ENCODE data around the gene HSDL2. TPM values are rescaled to one million over a fixed set of nuclear protein-coding genes. Genes with fewer than 3 reads are reported as not detected.
"Not testable (repeated sequence)": the region's sequence is repeated elsewhere in the genome, so short reads cannot be mapped to it uniquely, and the experiment has no call there.

Gene HSDL2
- total RNA-seq, 2 experiments from 2014 or later = 24.7 to 30.9 TPM

DNA sequence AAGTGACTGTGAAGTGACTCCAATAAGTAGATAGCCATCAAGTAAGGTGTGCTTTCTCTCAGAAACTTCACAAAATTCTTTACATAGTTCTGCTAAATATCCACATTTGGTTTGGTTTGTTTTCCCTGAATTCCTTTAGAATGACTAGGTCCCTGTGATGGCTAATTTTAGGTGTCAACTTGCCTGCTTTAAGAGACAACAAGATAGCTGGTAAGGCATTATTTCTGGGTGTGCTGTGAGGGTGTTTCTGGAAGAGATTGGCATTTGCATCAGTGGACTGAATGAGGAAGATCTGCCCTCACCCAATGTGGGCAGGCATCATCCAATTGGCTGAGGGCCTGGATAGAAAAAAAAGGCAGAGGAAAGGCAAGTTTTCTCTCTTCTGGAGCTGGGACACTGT lies 38.2 kb upstream of the HSDL2 start:
- Mint-ChIP-seq H3K9me3 (ENCODE audit: low read depth) (no peaks in the 10 kb centered on the region), H3K27ac (no peak overlapping the region), H3K4me3 (no peak overlapping the region), H3K4me1 (peaks cover 2% of the 10 kb centered on the region), H3K27me3 (no peaks in the 10 kb centered on the region), H3K36me3 (ENCODE audit: low read depth) (no peaks in the 10 kb centered on the region)
- intact Hi-C loops (cut with DNase I, micrococcal nuclease) = no loop called here
- no peak for ATAC-seq
- no peak for DNase-seq
- ChIA-PET POLR2A (no interaction called here), CTCF (interaction anchor here (0.7 kb wide), 1 partner anchor 255 kb away, joined by 3 read pairs; no protein-coding TSS in a partner anchor)

DNA sequence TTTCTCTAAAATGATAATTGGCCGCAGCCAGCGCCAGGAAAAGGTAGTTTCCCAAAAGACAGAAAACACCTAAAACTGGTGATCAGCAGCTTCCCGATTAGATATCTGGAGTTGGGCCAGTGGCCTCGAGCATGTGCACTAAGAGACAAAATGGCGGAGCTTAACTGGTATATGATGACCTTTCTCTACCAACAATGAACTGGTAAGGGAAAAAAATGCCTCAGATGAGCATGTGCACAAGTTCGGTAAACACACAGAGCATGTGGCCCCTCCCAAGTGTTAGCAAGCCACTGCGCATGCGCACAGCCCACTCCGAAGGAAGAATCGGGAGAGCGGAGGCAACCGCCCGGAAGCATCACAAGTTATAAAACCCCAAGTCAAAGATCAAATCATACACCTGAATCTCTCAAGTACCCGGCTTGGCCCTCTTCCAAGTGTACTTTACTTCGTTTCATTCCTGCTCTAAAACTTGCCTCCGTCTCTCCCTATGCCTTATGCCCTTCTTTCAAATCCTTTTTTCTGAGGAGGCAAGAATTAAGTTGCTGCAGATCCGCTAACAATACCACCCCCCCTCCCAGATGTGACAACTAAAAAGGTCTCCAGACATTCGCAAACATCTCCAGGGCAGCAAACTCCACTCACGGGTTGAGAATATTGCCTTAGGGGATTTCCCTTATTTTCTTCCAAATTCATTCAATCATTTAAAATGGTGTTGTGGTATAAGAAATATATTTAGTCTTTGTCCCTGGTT lies 31.5 kb upstream of the HSDL2 start:
- DNase-seq (peak; percentile 90), ATAC-seq (peak; percentile 82)
- POLR2A ChIA-PET = no interaction called here
- H3K4me1 Mint-ChIP-seq = peaks cover 16% of the 10 kb centered on the region
- intact Hi-C loops (cut with DNase I, micrococcal nuclease) = no loop called here
- CTCF ChIA-PET = interaction anchor here (0.5 to 0.9 kb wide), 2 partner anchors 13 to 251 kb away, joined by 3 read pairs; no protein-coding TSS in a partner anchor
- no peaks in the 10 kb centered on the region for H3K36me3 Mint-ChIP-seq (ENCODE audit: low read depth)
- peaks cover 2% of the 10 kb centered on the region for H3K27me3 Mint-ChIP-seq
- peak overlapping the region; percentile 87 for H3K27ac Mint-ChIP-seq
- H3K4me3 Mint-ChIP-seq = peak overlapping the region; percentile 62
- H3K9me3 Mint-ChIP-seq (ENCODE audit: low read depth) = peaks cover 2% of the 10 kb centered on the region

DNA sequence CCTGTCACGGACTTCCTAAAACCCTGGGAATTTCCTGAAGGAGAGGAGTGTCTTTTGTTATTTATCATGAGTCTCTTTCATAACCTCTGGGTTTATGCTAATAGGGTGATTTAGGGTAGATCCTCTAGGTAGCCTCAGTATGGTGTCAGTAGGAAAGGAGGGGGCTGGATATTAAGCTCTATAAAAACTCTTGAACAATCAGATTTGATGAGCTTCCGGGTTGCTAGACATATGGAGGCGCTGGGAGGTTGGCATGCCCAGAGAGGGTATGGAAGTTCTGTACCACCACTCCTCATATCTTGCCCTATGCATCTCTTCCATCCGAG lies 30.9 kb upstream of the HSDL2 start:
- CTCF ChIA-PET = no interaction called here
- H3K27ac Mint-ChIP-seq = no peak overlapping the region
- peaks cover 2% of the 10 kb centered on the region for H3K27me3 Mint-ChIP-seq
- peak overlapping the region; percentile 62 for H3K4me3 Mint-ChIP-seq
- intact Hi-C loops (cut with DNase I, micrococcal nuclease) = no loop called here
- peaks cover 2% of the 10 kb centered on the region for H3K9me3 Mint-ChIP-seq (ENCODE audit: low read depth)
- no peaks in the 10 kb centered on the region for H3K36me3 Mint-ChIP-seq (ENCODE audit: low read depth)
- peaks cover 17% of the 10 kb centered on the region for H3K4me1 Mint-ChIP-seq
- ATAC-seq = peak; percentile 46
- no peak for DNase-seq
- POLR2A ChIA-PET = no interaction called here

DNA sequence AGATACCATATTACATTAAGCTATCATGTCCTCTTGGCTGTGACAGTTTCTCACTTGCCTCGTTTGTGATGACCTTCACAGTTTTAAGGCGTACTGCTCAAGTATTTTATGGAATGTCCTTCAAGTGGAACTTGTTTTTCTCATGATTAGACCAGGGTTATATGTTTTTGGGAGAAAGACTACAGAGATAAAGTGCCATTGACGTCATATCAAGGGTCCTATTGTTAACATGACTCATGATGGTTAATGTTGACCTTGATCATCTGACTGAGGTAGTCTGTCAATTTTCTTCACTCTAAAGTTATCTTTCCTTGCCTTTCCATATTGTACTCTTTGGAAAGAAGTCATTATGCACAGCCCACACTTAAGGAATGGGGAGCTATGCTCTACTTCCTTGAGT lies 28.7 kb upstream of the HSDL2 start:
- ATAC-seq (no peak), DNase-seq (no peak)
- ChIA-PET CTCF (interaction anchor here (0.8 to 1.8 kb wide), 4 partner anchors 10 to 23 kb away, joined by 3 to 4 read pairs (median 4); no protein-coding TSS in a partner anchor), POLR2A (no interaction called here)
- Mint-ChIP-seq H3K27me3 (peaks cover 2% of the 10 kb centered on the region), H3K27ac (no peak overlapping the region), H3K9me3 (ENCODE audit: low read depth) (peaks cover 2% of the 10 kb centered on the region), H3K4me3 (no peak overlapping the region), H3K4me1 (peaks cover 36% of the 10 kb centered on the region), H3K36me3 (ENCODE audit: low read depth) (no peaks in the 10 kb centered on the region)
- intact Hi-C loops (cut with DNase I, micrococcal nuclease) = no loop called here

DNA sequence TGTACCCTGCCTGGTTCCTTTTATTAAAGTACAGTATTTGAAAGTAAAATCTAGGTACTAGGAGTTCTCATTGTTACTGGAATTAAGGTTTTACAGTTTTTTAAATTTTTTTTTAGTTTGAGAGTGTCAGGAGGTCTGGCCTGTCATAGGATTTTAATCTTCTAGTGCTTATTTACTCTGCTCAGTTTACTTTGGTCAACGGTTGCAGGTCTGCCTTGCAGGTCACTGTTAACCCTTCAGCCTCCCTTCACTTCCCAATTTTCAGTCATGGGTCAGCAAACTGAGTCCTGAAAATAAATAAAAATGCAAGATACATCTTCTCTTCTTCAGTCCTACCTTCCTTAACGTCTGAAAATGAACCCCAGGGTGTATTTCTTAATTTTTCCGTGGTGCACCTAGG lies 27.7 kb upstream of the HSDL2 start:
- peaks cover 40% of the 10 kb centered on the region for H3K4me1 Mint-ChIP-seq
- H3K27ac Mint-ChIP-seq = no peak overlapping the region
- POLR2A ChIA-PET = no interaction called here
- H3K9me3 Mint-ChIP-seq (ENCODE audit: low read depth) = peaks cover 2% of the 10 kb centered on the region
- no peaks in the 10 kb centered on the region for H3K36me3 Mint-ChIP-seq (ENCODE audit: low read depth)
- CTCF ChIA-PET = interaction anchor here (1.1 to 1.8 kb wide), 2 partner anchors 17 to 24 kb away, joined by 3 to 4 read pairs; no protein-coding TSS in a partner anchor
- no peak for ATAC-seq
- no peak overlapping the region for H3K4me3 Mint-ChIP-seq
- DNase-seq = no peak
- H3K27me3 Mint-ChIP-seq = peaks cover 2% of the 10 kb centered on the region
- intact Hi-C loops (cut with DNase I, micrococcal nuclease) = no loop called here

DNA sequence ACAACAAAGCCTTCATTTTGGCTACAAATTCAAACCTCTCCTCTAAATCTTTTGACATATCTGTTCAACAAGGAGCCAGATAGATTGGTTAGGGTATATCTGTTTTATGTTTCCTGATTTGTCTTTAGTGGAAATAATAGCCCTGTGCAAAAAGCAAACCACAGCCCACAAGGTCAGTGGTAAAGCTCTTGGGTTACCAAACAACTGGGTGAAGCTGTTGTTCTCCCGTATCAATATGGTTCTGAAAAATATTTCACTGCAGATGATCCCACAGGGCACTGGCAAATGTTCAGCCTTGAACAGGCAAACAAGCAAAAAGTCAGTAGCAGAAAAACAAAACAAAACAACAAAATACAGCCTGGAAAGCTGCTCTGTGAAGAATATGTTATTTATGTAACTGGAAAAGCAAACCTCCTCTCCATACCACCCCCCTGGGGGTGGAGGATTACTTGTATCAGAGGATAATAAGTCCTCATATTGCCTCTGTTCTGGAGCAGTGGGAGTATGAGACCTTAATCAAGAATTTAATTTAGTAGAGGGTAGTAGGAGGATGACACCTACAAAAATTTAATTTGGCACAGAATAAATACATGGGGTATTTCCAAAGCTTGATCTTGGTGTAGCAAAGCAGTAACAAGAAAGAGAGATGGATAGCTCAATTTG lies 25.7 kb upstream of the HSDL2 start:
- POLR2A ChIA-PET = no interaction called here
- ATAC-seq (no peak), DNase-seq (no peak)
- no peaks in the 10 kb centered on the region for H3K9me3 Mint-ChIP-seq (ENCODE audit: low read depth)
- H3K4me1 Mint-ChIP-seq = peaks cover 25% of the 10 kb centered on the region
- no peak overlapping the region for H3K4me3 Mint-ChIP-seq
- H3K27me3 Mint-ChIP-seq = peaks cover 2% of the 10 kb centered on the region
- CTCF ChIA-PET = interaction anchor here (1.0 to 1.6 kb wide), 5 partner anchors 9 to 256 kb away, joined by 3 to 7 read pairs (median 4); no protein-coding TSS in a partner anchor
- intact Hi-C loops (cut with DNase I, micrococcal nuclease) = no loop called here
- H3K36me3 Mint-ChIP-seq (ENCODE audit: low read depth) = no peaks in the 10 kb centered on the region
- H3K27ac Mint-ChIP-seq = peak overlapping the region; percentile 78

DNA sequence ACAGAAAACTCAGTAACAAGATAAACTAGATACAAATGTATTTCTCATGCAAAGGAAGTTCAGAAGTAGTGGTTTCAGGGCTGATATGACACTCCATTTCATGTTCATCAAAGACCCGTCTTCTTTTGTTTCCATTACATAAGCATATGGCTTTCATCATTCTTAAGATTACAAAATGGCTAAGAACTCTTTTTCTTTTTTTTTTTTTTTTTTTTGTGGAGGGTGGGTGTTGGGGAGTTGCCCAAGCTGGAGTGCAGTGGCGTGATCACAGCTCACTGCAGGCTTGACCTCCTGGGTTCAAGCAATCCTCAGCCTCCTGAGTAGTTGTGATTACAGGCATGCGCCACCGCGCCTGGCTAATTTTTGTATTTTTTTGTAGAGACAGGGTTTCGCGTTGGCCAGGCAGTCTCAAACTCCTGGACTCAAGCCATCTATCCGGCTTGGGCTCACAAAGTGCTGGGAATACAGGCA lies 24.4 kb upstream of the HSDL2 start:
- intact Hi-C loops (cut with DNase I, micrococcal nuclease) = loop anchor here in 1 of 2 experiments (1.0 kb wide), 2 partner anchors 22 to 24 kb away; partner anchors contain the start of gene PTBP3
- DNase-seq (peak; percentile 21), ATAC-seq (peak; percentile 71)
- Mint-ChIP-seq H3K27ac (peak overlapping the region; percentile 87), H3K36me3 (ENCODE audit: low read depth) (no peaks in the 10 kb centered on the region), H3K4me3 (no peak overlapping the region), H3K4me1 (peaks cover 31% of the 10 kb centered on the region), H3K9me3 (ENCODE audit: low read depth) (no peaks in the 10 kb centered on the region), H3K27me3 (peaks cover 2% of the 10 kb centered on the region)
- POLR2A ChIA-PET = interaction anchor here (0.6 to 1.1 kb wide), 2 partner anchors 28 to 603 kb away, joined by 7 to 10 read pairs; no protein-coding TSS in a partner anchor
- CTCF ChIA-PET = interaction anchor here (1.0 to 1.4 kb wide), 4 partner anchors 20 to 267 kb away, joined by 3 to 7 read pairs (median 5); no protein-coding TSS in a partner anchor

DNA sequence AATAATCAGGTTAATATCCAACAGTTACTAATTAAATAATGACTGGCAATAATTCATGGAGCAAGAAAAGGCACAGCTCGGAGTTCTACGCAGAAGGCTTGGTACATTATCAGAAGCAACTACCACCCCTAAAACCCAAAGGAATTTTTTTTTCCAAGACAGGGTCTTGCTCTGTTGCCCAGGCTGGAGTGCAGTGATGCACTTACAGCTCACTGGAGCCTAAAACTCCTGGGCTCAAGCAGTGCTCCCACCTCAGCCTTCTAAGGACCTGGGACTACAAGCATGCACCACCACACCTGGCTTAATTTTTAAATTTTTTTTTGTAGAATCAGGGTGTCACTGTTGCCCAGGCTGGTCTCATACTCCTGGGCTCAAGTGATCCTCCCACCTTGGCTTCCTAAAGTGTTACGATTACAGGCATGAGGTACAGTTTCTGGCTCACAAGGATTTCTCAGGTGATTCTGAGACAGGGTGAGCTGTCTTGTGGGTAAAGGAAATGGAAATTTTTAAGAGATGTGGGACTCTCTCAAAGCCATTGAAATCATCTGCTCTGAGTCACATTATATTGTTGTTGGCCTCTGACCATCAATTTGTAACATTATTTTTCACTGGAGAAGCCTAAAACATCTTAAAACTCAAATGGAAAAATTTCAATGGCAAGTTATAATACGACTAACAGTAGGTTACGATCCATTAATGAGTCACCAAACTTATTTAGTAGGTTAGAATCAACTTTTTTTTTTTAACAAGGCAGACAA lies 19.7 kb upstream of the HSDL2 start:
- ATAC-seq (peak; percentile 83), DNase-seq (no peak)
- no peaks in the 10 kb centered on the region for H3K36me3 Mint-ChIP-seq (ENCODE audit: low read depth)
- H3K4me1 Mint-ChIP-seq = peaks cover 21% of the 10 kb centered on the region
- H3K9me3 Mint-ChIP-seq (ENCODE audit: low read depth) = peaks cover 2% of the 10 kb centered on the region
- POLR2A ChIA-PET = interaction anchor here (0.7 to 1.0 kb wide), 2 partner anchors 27 to 450 kb away, joined by 3 read pairs; partner anchors contain the start of gene PTBP3
- CTCF ChIA-PET = interaction anchor here (0.6 to 4.0 kb wide), 28 partner anchors 10 to 597 kb away, joined by 3 to 61 read pairs (median 3); partner anchors contain the start of gene HSDL2
- peaks cover 2% of the 10 kb centered on the region for H3K27me3 Mint-ChIP-seq
- intact Hi-C loops (cut with DNase I, micrococcal nuclease) = loop anchor here (1.0 to 5.0 kb wide), 6 partner anchors 19 to 599 kb away; partner anchors contain the start of gene PTBP3 (in 1 of the 2)
- peak overlapping the region; percentile 58 for H3K27ac Mint-ChIP-seq
- no peak overlapping the region for H3K4me3 Mint-ChIP-seq

DNA sequence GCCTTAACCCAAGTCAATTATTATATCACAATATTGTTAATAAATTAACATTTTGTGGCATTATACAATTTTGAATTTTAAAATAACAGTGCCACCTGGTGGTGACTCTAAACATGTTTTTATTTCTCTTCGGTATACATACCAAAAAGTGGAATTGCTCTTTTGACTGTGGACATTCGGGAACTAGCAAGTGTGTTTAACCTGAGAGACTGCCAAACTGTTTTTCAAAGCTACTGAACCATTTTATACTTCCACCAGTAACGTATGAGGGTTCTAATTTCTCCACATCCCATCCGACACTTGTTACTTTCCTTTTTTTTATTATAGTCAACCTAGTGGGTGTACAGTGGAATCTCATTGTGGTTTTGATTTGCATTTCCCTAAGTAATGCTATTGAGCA lies 18.3 kb upstream of the HSDL2 start:
- Mint-ChIP-seq H3K27ac (no peak overlapping the region), H3K4me3 (no peak overlapping the region), H3K27me3 (peaks cover 6% of the 10 kb centered on the region), H3K36me3 (ENCODE audit: low read depth) (peaks cover 4% of the 10 kb centered on the region), H3K4me1 (peaks cover 11% of the 10 kb centered on the region), H3K9me3 (ENCODE audit: low read depth) (peaks cover 7% of the 10 kb centered on the region)
- intact Hi-C loops (cut with DNase I, micrococcal nuclease) = loop anchor here (1.0 to 5.0 kb wide), 7 partner anchors 17 to 601 kb away; no protein-coding TSS in a partner anchor
- ATAC-seq (no peak), DNase-seq (no peak)
- POLR2A ChIA-PET = no interaction called here
- CTCF ChIA-PET = interaction anchor here (0.6 to 4.0 kb wide), 34 partner anchors 8 to 599 kb away, joined by 3 to 61 read pairs (median 4); partner anchors contain the start of gene HSDL2

DNA sequence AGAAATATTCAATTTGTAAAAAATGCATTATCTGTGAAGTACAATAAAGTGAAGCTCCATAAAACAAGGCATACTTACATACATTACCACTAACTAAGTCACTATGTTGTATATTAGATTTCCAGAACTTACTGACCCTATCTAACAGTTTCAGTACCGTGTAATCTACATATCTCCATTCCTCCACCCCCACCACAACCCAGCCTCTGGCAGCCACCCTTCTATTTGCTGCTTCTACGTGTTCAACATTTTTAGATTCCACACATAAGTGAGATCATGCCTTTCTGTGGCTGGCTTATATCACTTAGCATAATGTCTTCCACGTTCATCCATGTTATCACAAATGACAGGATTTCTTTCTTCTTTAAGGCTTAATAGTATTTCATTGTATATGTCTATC lies 15.1 kb upstream of the HSDL2 start:
- Mint-ChIP-seq H3K9me3 (ENCODE audit: low read depth) (peaks cover 18% of the 10 kb centered on the region), H3K4me1 (peaks cover 10% of the 10 kb centered on the region), H3K36me3 (ENCODE audit: low read depth) (peaks cover 4% of the 10 kb centered on the region), H3K27ac (no peak overlapping the region), H3K27me3 (peaks cover 6% of the 10 kb centered on the region), H3K4me3 (no peak overlapping the region)
- intact Hi-C loops (cut with DNase I, micrococcal nuclease) = loop anchor here in 1 of 2 experiments (5.0 kb wide), 1 partner anchor 602 kb away; no protein-coding TSS in a partner anchor
- ChIA-PET POLR2A (no interaction called here), CTCF (interaction anchor here (1.2 kb wide), 2 partner anchors 44 to 266 kb away, joined by 3 to 4 read pairs; no protein-coding TSS in a partner anchor)
- DNase-seq (no peak), ATAC-seq (no peak)

DNA sequence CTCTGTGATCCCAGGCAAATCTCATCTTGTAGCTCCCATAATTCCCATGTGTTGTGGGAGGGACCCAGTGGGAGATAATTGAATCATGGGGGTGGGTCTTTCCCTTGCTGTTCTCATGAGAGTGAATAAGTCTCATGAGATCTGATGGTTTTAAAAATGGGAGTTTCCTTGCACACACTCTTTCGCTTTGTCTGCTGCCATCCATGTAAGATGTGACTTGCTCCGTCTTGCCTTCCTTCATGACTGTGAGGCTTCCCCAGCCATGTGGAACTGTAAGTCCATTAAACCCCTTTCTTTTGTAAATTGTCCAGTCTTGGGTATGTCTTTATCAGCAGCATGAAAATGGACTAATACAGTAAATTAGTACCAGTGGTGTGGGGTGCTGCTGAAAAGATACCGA lies 14.7 kb upstream of the HSDL2 start:
- peaks cover 22% of the 10 kb centered on the region for H3K9me3 Mint-ChIP-seq (ENCODE audit: low read depth)
- CTCF ChIA-PET = interaction anchor here (1.1 to 1.2 kb wide), 3 partner anchors 12 to 267 kb away, joined by 3 to 4 read pairs (median 3); no protein-coding TSS in a partner anchor
- H3K4me1 Mint-ChIP-seq; ATAC-seq; H3K27me3 Mint-ChIP-seq; H3K4me3 Mint-ChIP-seq; POLR2A ChIA-PET; intact Hi-C loops (cut with DNase I, micrococcal nuclease); DNase-seq; H3K27ac Mint-ChIP-seq; H3K36me3 Mint-ChIP-seq (ENCODE audit: low read depth): not testable (repeated sequence)
